Ishikawa (cell line): ENCODE data around the gene RNF115.

Experiments used
- CEBPB ChIP-seq: IDR thresholded peaks from 2 replicates; pipeline ENCODE4 v1.6.1; 2012
- CREB1 ChIP-seq: IDR thresholded peaks from 2 replicates; pipeline ENCODE4 v1.6.1; 2012; ENCODE audit warnings: low read depth
- EGR1 ChIP-seq: IDR thresholded peaks from 2 replicates; pipeline ENCODE4 v1.6.1; 2012
- EP300 ChIP-seq: IDR thresholded peaks from 2 replicates; pipeline ENCODE4 v1.6.1; 2012; ENCODE audit warnings: borderline replicate concordance
- FOXM1 ChIP-seq: IDR thresholded peaks from 2 replicates; pipeline ENCODE4 v1.6.1; 2012; ENCODE audit warnings: low read depth, borderline replicate concordance
- NFIC ChIP-seq: IDR thresholded peaks from 2 replicates; pipeline ENCODE4 v1.6.1; 2012
- RAD21 ChIP-seq: IDR thresholded peaks from 2 replicates; pipeline ENCODE4 v1.6.1; 2012; ENCODE audit warnings: low read depth
- TAF1 ChIP-seq: IDR thresholded peaks from 2 replicates; pipeline ENCODE4 v1.6.1; 2012; ENCODE audit warnings: low read depth, mild to moderate bottlenecking
- TCF12 ChIP-seq: IDR thresholded peaks from 2 replicates; pipeline ENCODE4 v1.6.1; 2012; ENCODE audit warnings: low read depth
- TEAD4 ChIP-seq: IDR thresholded peaks from 2 replicates; pipeline ENCODE4 v1.6.1; 2012
- YY1 ChIP-seq: IDR thresholded peaks from 2 replicates; pipeline ENCODE4 v1.6.1; 2012; ENCODE audit warnings: low read depth
- ZBTB7A ChIP-seq: IDR thresholded peaks from 2 replicates; pipeline ENCODE4 v1.6.1; 2012; ENCODE audit warnings: low read depth
- TF ChIP-seq, protein P1 (sequence below): IDR thresholded peaks from 2 replicates; pipeline ENCODE4 v1.6.1; 2012
- TF ChIP-seq, protein P2 (sequence below): IDR thresholded peaks from 2 replicates; pipeline ENCODE4 v1.6.1; 2012
- TF ChIP-seq, protein P3 (sequence below): IDR thresholded peaks from 2 replicates; pipeline ENCODE4 v1.6.1; 2012; ENCODE audit warnings: low read depth, mild to moderate bottlenecking

RNF115 gene

DNA sequence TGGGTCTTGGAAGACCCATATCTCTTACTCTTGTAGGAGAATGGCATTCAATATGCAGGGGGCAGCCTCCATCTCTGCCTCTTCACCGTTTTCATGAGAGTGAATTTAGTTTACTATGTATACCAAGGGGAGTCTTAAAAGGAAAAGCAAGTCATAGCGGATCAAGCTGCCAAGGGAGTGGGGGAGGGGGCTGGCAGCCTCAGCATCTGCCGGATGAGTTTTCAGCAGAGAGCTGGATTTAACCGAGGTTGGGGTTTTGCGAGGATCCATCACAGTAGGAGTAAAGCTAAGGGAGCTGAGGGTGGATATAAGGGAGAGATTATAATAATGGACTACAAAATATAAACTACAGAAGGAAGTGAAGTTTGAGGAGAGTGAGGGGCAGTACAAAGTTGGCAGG lies 94.7 kb downstream of the RNF115 start:
- TF ChIP-seq, protein P1, sequence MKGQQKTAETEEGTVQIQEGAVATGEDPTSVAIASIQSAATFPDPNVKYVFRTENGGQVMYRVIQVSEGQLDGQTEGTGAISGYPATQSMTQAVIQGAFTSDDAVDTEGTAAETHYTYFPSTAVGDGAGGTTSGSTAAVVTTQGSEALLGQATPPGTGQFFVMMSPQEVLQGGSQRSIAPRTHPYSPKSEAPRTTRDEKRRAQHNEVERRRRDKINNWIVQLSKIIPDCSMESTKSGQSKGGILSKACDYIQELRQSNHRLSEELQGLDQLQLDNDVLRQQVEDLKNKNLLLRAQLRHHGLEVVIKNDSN, result no peak
- TF ChIP-seq TEAD4 (no peak), TCF12 (no peak), CREB1 (no peak), CEBPB (no peak), RAD21 (no peak), ZBTB7A (no peak), EGR1 (no peak)

DNA sequence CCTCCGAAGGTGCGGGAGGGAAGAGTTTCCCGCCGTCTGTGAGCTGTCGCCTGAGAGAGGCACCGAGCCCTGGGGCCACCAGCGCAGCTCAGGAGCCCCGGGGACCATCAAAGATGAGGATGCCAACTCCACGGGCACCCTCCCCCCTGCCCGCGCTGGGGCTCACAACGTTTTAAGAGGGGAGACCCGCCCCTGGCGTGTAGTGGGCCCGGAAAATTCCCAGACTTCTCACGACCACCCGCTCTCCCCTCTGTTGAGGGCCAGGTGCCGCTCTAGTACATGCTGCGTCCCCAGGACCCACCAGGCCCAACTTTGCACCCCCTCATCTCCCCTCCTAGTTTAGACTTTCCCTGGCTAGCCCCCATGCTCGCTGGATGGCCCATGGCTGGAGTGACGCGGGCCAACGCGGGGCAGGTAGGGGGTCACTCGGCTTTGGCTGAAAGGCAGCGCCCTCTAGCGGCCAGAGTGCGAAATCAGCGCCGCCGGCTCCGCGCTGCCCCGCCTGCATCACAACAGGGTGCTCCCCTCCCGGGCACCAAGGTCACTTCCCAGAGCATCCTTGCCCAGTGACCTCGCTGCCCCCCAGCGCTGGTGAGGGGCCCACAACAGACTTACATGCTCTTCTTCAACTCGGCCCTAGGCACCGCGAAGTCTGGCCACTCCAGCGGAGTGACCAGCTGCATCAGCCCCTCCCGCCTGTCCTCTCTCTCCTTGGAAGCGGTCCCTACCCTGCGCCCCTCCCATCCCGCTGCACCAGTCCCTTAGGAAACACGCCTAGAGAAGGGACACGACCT lies 102.8 kb downstream of the RNF115 start:
- TF ChIP-seq, protein P2, sequence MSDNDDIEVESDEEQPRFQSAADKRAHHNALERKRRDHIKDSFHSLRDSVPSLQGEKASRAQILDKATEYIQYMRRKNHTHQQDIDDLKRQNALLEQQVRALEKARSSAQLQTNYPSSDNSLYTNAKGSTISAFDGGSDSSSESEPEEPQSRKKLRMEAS, result 0 out of 2 replicates have a peak, but pooled peaks have one; percentile 25
- no peak for TF ChIP-seq EGR1
- TF ChIP-seq RAD21, result peak; percentile 82
- peak; percentile 21; the same call in 1 of the 2 replicates for TF ChIP-seq EP300
- TF ChIP-seq ZBTB7A, result peak; percentile 59; the same call in 1 of the 2 replicates

DNA sequence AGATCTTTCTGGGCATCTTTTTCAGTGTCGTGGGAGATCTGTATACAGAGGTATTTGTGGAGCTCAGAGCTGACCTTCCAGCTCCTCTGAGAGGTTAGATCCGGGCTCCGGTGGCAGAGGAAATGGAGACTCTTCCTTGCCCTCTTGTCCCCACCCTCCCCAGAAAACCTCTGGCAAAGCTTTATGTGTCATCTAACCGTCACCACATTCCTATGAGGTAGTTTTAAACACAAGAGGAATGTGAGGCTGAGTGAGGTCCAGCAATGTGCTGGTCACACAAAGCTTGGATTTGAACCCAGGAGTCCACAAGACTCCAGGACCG lies 103.4 kb downstream of the RNF115 start:
- TF ChIP-seq YY1 (no peak), EP300 (no peak), EGR1 (no peak), NFIC (no peak), TEAD4 (no peak), RAD21 (no peak), CREB1 (no peak), TAF1 (no peak)
- TF ChIP-seq, protein P3, sequence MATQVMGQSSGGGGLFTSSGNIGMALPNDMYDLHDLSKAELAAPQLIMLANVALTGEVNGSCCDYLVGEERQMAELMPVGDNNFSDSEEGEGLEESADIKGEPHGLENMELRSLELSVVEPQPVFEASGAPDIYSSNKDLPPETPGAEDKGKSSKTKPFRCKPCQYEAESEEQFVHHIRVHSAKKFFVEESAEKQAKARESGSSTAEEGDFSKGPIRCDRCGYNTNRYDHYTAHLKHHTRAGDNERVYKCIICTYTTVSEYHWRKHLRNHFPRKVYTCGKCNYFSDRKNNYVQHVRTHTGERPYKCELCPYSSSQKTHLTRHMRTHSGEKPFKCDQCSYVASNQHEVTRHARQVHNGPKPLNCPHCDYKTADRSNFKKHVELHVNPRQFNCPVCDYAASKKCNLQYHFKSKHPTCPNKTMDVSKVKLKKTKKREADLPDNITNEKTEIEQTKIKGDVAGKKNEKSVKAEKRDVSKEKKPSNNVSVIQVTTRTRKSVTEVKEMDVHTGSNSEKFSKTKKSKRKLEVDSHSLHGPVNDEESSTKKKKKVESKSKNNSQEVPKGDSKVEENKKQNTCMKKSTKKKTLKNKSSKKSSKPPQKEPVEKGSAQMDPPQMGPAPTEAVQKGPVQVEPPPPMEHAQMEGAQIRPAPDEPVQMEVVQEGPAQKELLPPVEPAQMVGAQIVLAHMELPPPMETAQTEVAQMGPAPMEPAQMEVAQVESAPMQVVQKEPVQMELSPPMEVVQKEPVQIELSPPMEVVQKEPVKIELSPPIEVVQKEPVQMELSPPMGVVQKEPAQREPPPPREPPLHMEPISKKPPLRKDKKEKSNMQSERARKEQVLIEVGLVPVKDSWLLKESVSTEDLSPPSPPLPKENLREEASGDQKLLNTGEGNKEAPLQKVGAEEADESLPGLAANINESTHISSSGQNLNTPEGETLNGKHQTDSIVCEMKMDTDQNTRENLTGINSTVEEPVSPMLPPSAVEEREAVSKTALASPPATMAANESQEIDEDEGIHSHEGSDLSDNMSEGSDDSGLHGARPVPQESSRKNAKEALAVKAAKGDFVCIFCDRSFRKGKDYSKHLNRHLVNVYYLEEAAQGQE, result no peak

DNA sequence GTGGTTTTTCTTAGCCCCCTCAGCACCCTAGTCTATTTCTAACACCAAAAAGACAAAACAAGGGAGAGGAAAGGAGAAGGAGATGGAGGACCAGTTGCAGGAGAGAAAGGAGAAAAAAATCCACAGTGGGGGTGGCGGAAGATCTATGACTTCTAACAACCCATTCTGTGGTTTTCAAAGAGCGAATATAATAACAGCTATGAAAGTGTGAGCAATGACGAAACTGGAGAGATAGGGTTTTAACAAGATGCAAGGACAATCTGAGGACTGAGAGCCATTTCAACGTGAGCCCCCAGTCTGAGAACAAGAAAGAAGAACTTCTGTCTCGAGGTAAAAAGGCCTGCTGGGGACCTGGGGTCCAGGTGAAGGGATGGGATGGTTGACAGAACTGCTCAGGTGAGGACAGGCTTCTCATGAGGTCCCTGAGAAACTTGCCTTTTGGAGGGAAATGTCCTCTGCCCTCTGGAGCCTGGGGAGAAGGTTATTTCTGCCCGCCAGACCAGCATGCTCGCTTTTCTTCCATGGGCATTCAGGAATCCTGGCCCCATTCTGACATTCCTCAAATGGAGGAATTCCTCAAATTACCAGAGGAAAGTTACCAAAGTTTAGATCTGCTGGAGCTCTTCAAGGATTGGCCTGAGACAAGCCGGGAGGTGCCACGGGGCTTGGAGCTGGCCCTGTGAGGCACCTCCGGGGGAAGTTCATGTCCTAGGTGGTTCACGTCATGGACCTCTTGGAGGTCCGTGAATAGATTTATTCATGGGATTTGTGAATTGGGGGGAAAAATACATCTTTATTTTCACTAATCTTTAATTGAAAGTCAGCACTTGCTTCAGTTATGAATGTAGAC lies 104.4 kb downstream of the RNF115 start, which contains the start of gene CD160:
TSS of gene CD160 (plus strand) at position 270 of the 850 bp plus-strand sequence. CDS start 8,829 bp downstream, outside the sequence.
- no peak for TF ChIP-seq TAF1
- TF ChIP-seq, protein P1, result no peak
- no peak for TF ChIP-seq YY1

DNA sequence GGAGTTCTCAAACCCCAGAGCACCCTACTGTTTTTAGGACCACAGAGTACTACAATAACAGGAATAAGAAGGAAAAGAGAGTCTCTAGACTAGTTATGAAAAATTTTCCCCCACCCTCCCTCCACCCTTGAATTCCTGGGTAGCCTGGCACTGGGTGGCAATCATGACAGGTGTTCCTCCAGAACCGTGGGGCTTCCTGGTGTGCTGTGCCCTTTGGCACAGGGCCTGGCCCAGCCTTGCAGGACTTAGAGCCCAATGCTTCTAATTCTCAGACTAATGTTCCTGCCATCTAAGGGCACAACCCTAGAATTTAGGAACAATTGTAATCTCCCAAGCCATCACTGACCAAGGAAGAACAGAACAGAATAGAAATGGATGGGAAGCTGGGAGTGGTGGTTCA lies 106.1 kb downstream of the RNF115 start:
- TF ChIP-seq FOXM1 (no peak), EP300 (no peak), TCF12 (no peak), EGR1 (no peak)

DNA sequence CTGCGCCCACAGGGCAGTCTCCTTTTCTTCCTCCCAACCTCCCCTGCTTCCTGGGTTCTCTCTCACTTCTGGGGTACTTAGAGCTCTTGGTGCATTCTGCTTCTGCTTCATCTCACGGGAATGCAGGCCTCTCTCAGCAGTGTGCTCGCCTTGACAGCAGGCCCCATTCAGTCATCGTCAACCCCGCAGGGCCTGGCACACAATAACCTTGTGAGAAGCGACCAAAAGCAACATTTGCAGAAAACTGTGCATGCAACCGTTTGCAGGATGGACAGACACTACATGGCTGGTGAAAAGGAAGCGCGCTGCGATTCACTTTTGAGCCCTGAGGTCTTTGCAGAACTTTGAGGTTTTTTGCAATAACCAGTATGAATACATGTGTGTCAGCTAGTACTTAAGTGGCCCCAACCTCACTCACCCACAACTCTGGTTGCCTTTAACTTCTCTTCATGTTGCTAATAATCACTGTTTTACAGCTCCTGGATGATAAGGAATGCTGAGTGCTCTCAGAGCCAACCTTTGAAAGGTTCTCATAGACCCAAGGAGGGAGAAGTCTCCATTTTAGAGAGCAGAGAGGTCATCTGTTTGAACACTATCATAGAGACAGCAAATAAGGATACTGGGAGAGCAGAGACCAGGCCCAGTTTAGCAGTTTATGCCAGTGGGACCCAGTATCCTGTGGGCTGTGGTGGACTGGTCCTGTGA lies 107.1 kb downstream of the RNF115 start:
- TF ChIP-seq, protein P2, result no peak
- TF ChIP-seq CEBPB, result no peak

DNA sequence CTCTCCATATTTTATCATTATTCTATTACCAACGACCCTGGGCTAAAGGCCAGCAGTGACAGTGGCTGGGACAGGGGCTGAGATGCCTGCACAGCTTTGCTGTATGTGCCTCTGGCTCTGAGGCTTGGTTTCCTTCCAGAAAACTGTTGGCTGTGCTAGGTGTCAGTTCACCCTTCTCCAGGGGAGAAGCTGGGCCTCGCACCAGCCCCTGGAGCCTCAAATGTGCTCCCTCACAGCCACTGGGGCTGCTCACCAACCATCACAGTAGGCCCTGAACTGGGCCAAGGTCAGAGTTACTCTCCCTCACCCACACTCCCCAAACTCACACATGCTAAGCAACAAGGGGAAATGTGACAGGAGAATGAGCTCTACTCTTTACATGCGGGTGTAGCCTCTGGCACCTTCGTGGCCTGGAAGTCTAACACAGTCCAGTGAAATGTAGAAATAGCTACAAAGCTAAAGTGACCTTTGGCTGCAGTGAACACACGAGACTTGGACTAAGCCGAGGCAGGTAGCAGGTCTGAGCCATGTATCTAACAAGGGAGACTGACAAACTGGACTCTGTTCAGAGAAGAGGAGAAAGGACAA lies 109.3 kb downstream of the RNF115 start:
- no peak for TF ChIP-seq EP300
- no peak for TF ChIP-seq NFIC
- TF ChIP-seq, protein P2, result no peak
- TF ChIP-seq EGR1, result no peak
- no peak for TF ChIP-seq CREB1
- no peak for TF ChIP-seq RAD21
- TF ChIP-seq FOXM1, result no peak
- TF ChIP-seq, protein P1, result no peak
- TF ChIP-seq CEBPB, result no peak
- no peak for TF ChIP-seq TEAD4
- TF ChIP-seq, protein P3, result no peak
- no peak for TF ChIP-seq TAF1
- TF ChIP-seq ZBTB7A, result no peak
